Astrocyte (in vitro differentiated cells and primary cell): Measurements from ENCODE around the gene SMIM36. TPM values are rescaled to one million over a fixed set of nuclear protein-coding genes. Genes with fewer than 3 reads are reported as not detected.

ENCODE experiments used
- DNase-seq: peaks from one replicate; pipeline ENCODE4 v3.0.0-alpha.2; 2010; ENCODE audit warnings: low read depth
- FAIRE-seq: peaks from 2 replicates; lab custom pipeline; 2011; peaks lifted over from hg19 to GRCh38; lab: Jason Lieb, UNC
- H2AFZ ChIP-seq: 2 replicates; pipeline ENCODE4 v1.6.0; 2012; ENCODE audit warnings: low read depth, low read length, inconsistent platforms
- H3K27ac ChIP-seq: 2 replicates; pipeline ENCODE4 v1.5.1; 2011; ENCODE audit warnings: low read depth, low read length, inconsistent platforms
- H3K27me3 ChIP-seq: 2 replicates; pipeline ENCODE4 v1.6.0; 2011; ENCODE audit warnings: low read length, inconsistent platforms; ENCODE audit not compliant: insufficient read depth
- H3K36me3 ChIP-seq: 2 replicates; pipeline ENCODE4 v1.5.1; 2011; ENCODE audit warnings: low read length, inconsistent platforms; ENCODE audit not compliant: insufficient read depth
- H3K4me1 ChIP-seq: 2 replicates; pipeline ENCODE4 v1.5.1; 2011; ENCODE audit warnings: low read length, inconsistent platforms; ENCODE audit not compliant: insufficient read depth
- H3K4me2 ChIP-seq: 2 replicates; pipeline ENCODE4 v1.6.0; 2012; ENCODE audit warnings: low read length, inconsistent platforms
- H3K4me3 ChIP-seq: 2 replicates; pipeline ENCODE4 v1.5.1; 2011; ENCODE audit warnings: low read depth, mild to moderate bottlenecking, low read length, inconsistent platforms; ENCODE audit not compliant: insufficient read depth
- H3K79me2 ChIP-seq: 2 replicates; pipeline ENCODE4 v1.6.0; 2012; ENCODE audit warnings: mild to moderate bottlenecking, low read length, inconsistent platforms; ENCODE audit not compliant: insufficient read depth
- H3K9ac ChIP-seq: 2 replicates; pipeline ENCODE4 v1.6.0; 2012; ENCODE audit warnings: mild to moderate bottlenecking, low read length, inconsistent platforms
- H3K9me3 ChIP-seq: 2 replicates; pipeline ENCODE4 v1.5.1; 2012; ENCODE audit warnings: low read depth, mild to moderate bottlenecking, low read length, inconsistent platforms; ENCODE audit not compliant: insufficient read depth
- H4K20me1 ChIP-seq: 2 replicates; pipeline ENCODE4 v1.6.0; 2012; ENCODE audit warnings: low read length, inconsistent platforms; ENCODE audit not compliant: insufficient read depth
- H3K27ac Mint-ChIP-seq: one replicate; pipeline ENCODE4 v1.8.0; 2021; ENCODE audit warnings: mild to moderate bottlenecking, mixed read lengths; ENCODE audit not compliant: unreplicated experiment
- H3K27me3 Mint-ChIP-seq: one replicate; pipeline ENCODE4 v1.8.0; 2021; ENCODE audit warnings: low read depth, mixed read lengths; ENCODE audit not compliant: unreplicated experiment
- H3K36me3 Mint-ChIP-seq: one replicate; pipeline ENCODE4 v1.8.0; 2021; ENCODE audit warnings: low read depth, mixed read lengths; ENCODE audit not compliant: unreplicated experiment
- H3K4me1 Mint-ChIP-seq: one replicate; pipeline ENCODE4 v1.8.0; 2021; ENCODE audit warnings: low read depth, mixed read lengths; ENCODE audit not compliant: unreplicated experiment
- H3K4me3 Mint-ChIP-seq: one replicate; pipeline ENCODE4 v1.8.0; 2021; ENCODE audit warnings: mild to moderate bottlenecking, moderate library complexity, mixed read lengths; ENCODE audit not compliant: unreplicated experiment
- H3K9me3 Mint-ChIP-seq: one replicate; pipeline ENCODE4 v1.8.0; 2021; ENCODE audit warnings: mild to moderate bottlenecking, mixed read lengths; ENCODE audit not compliant: unreplicated experiment
- CTCF ChIP-seq: IDR thresholded peaks from 2 replicates; pipeline ENCODE4 v1.5.1; 2011; ENCODE audit warnings: low read depth, mild to moderate bottlenecking, inconsistent platforms, low read length, moderate library complexity; ENCODE audit not compliant: insufficient read depth
- EZH2 ChIP-seq: IDR thresholded peaks from 2 replicates; pipeline ENCODE4 v1.6.1; 2012; ENCODE audit warnings: mild to moderate bottlenecking, low read length, inconsistent platforms; ENCODE audit not compliant: insufficient read depth
- total RNA-seq: library from RNA; stranded (reverse); gene quantifications from 2 replicates; pipeline ENCODE4 v1.2.1, GENCODE V29; 2021

SMIM36 gene
- total RNA-seq, 1 donor from 2014 or later, result not detected

GRCh38 chr17:55409030-55409800 is 102.0 kb downstream of the SMIM36 start:
- Mint-ChIP-seq H3K27me3 (no peaks in the 10 kb centered on the region), H3K9me3 (no peaks in the 10 kb centered on the region), H3K4me1 (no peaks in the 10 kb centered on the region), H3K27ac (no peak overlapping the region), H3K4me3 (no peak overlapping the region), H3K36me3 (peaks cover 2% of the 10 kb centered on the region)
- no peak overlapping the region for H3K4me3 ChIP-seq
- H4K20me1 ChIP-seq, result no peaks in the 10 kb centered on the region
- no peak overlapping the region for H2AFZ ChIP-seq
- no peaks in the 10 kb centered on the region for H3K79me2 ChIP-seq
- H3K27me3 ChIP-seq, result no peaks in the 10 kb centered on the region
- peaks cover 4% of the 10 kb centered on the region for H3K36me3 ChIP-seq
- FAIRE-seq, result no peak
- no peak overlapping the region for H3K9ac ChIP-seq
- no peaks in the 10 kb centered on the region for H3K4me1 ChIP-seq
- no peak overlapping the region for H3K4me2 ChIP-seq
- DNase-seq, result no peak
- H3K27ac ChIP-seq, result no peak overlapping the region
- TF ChIP-seq CTCF, result no peak
- TF ChIP-seq EZH2, result no peak
- H3K9me3 ChIP-seq, result no peaks in the 10 kb centered on the region

- DNase-seq, result no peak
- H3K4me3 ChIP-seq, result no peak overlapping the region
- no peak overlapping the region for H3K27ac Mint-ChIP-seq
- H3K36me3 ChIP-seq, result peaks cover 8% of the 10 kb centered on the region
- no peaks in the 10 kb centered on the region for H3K9me3 ChIP-seq
- H3K9me3 Mint-ChIP-seq, result no peaks in the 10 kb centered on the region
- H2AFZ ChIP-seq, result no peak overlapping the region
- no peaks in the 10 kb centered on the region for H3K4me1 Mint-ChIP-seq
- no peak for FAIRE-seq
- H3K4me3 Mint-ChIP-seq, result no peak overlapping the region
- H3K27me3 ChIP-seq, result no peaks in the 10 kb centered on the region
- H3K4me2 ChIP-seq, result no peak overlapping the region
- H4K20me1 ChIP-seq, result no peaks in the 10 kb centered on the region
- TF ChIP-seq CTCF, result no peak
- no peak for TF ChIP-seq EZH2
- no peaks in the 10 kb centered on the region for H3K27me3 Mint-ChIP-seq
- H3K27ac ChIP-seq, result no peak overlapping the region
- no peaks in the 10 kb centered on the region for H3K4me1 ChIP-seq
- H3K9ac ChIP-seq, result no peak overlapping the region
- H3K36me3 Mint-ChIP-seq, result peaks cover 2% of the 10 kb centered on the region
- H3K79me2 ChIP-seq, result no peaks in the 10 kb centered on the region
These were observed 103.3 kb downstream of the SMIM36 start for GRCh38 chr17:55407641-55408566.
